ENCODE data around the gene CFAP74.

The CFAP74 gene

GRCh38 chr1:1907098-1907736 lies 96.4 kb downstream of the CFAP74 start:
- Histone ChIP-seq H3K4ac (ENCODE audit: low read depth, low read length) (no peak overlapping the region), H3K79me2 (ENCODE audit: control insufficient read depth, insufficient read depth, low read length, poor library complexity) (peaks cover 8% of the 10 kb centered on the region), H4K12ac (ENCODE audit: low read depth, low read length) (no peak overlapping the region), H3K4me2 (ENCODE audit: low read length) (no peak overlapping the region), H3K9me3 (ENCODE audit: insufficient read depth, low read depth, low read length) (peaks cover 3% of the 10 kb centered on the region), H3K4me1 (ENCODE audit: control insufficient read depth in 1 of 2, insufficient read depth in 2 of 2, low read length in 2 of 2) (peaks cover 13 to 18% of the 10 kb centered on the region in 2 experiments), H2BK12ac (ENCODE audit: low read length) (no peak overlapping the region), H3K4me3 (ENCODE audit: low read depth, low read length) (no peak overlapping the region), H2AFZ (ENCODE audit: insufficient read depth, low read length, poor library complexity) (no peak overlapping the region), H3K9ac (ENCODE audit: low read length) (no peak overlapping the region), H3K23ac (ENCODE audit: low read length) (no peak overlapping the region), H3K27ac (ENCODE audit: low read depth, low read length) (peak overlapping the region; percentile 13), H2BK5ac (ENCODE audit: low read depth, low read length, poor library complexity) (peak overlapping the region; percentile 11), H4K91ac (ENCODE audit: low read depth, low read length) (peak overlapping the region; percentile 82), H4K8ac (ENCODE audit: low read depth, low read length) (peak overlapping the region; percentile 63), H3K14ac (ENCODE audit: low read length) (peak overlapping the region; percentile 36), H2AK5ac (ENCODE audit: low read length) (peak overlapping the region; percentile 4), H3K27me3 (ENCODE audit: insufficient read depth, low read length) (no peaks in the 10 kb centered on the region), H2BK120ac (ENCODE audit: insufficient read depth, low read length, poor library complexity) (peak overlapping the region; percentile 40), H3K36me3 (ENCODE audit: control insufficient read depth in 1 of 2, insufficient read depth in 2 of 2, low read length in 2 of 2) (no peaks in the 10 kb centered on the region), H3K18ac (ENCODE audit: low read length) (peak overlapping the region; percentile 66), H3K79me1 (ENCODE audit: low read length) (peaks cover 19% of the 10 kb centered on the region)
- DNase-seq = peak; percentile 85 to 97
- no CpG with 5 or more reads among the region's 8 CpGs for WGBS (ENCODE audit: extremely low coverage, insufficient coverage, insufficient read length)

- Histone ChIP-seq H2AFZ (ENCODE audit: insufficient read depth, low read length, poor library complexity) (no peak overlapping the region), H3K4me3 (ENCODE audit: low read depth, low read length) (no peak overlapping the region), H2BK12ac (ENCODE audit: low read length) (peak overlapping the region; percentile 10), H2BK5ac (ENCODE audit: low read depth, low read length, poor library complexity) (no peak overlapping the region), H4K91ac (ENCODE audit: low read depth, low read length) (peak overlapping the region; percentile 27), H2AK5ac (ENCODE audit: low read length) (no peak overlapping the region), H4K12ac (ENCODE audit: low read depth, low read length) (no peak overlapping the region), H3K18ac (ENCODE audit: low read length) (no peak overlapping the region), H3K9ac (ENCODE audit: low read length) (no peak overlapping the region), H3K4me2 (ENCODE audit: low read length) (no peak overlapping the region), H3K14ac (ENCODE audit: low read length) (no peak overlapping the region), H3K79me2 (ENCODE audit: control insufficient read depth, insufficient read depth, low read length, poor library complexity) (peaks cover 8% of the 10 kb centered on the region), H3K27ac (ENCODE audit: low read depth, low read length) (peak overlapping the region; percentile 13), H4K8ac (ENCODE audit: low read depth, low read length) (no peak overlapping the region), H3K4ac (ENCODE audit: low read depth, low read length) (no peak overlapping the region), H3K79me1 (ENCODE audit: low read length) (peaks cover 19% of the 10 kb centered on the region), H3K27me3 (ENCODE audit: insufficient read depth, low read length) (no peaks in the 10 kb centered on the region), H2BK120ac (ENCODE audit: insufficient read depth, low read length, poor library complexity) (no peak overlapping the region), H3K36me3 (ENCODE audit: control insufficient read depth in 1 of 2, insufficient read depth in 2 of 2, low read length in 2 of 2) (no peaks in the 10 kb centered on the region), H3K4me1 (ENCODE audit: control insufficient read depth in 1 of 2, insufficient read depth in 2 of 2, low read length in 2 of 2) (peaks cover 13 to 18% of the 10 kb centered on the region in 2 experiments), H3K9me3 (ENCODE audit: insufficient read depth, low read depth, low read length) (peaks cover 3% of the 10 kb centered on the region), H3K23ac (ENCODE audit: low read length) (no peak overlapping the region)
- WGBS (ENCODE audit: extremely low coverage, insufficient coverage, insufficient read length) = no CpG with 5 or more reads among the region's 15 CpGs
- peak; percentile 85 to 93 for DNase-seq
Measured at GRCh38 chr1:1906185-1907097, 97.1 kb downstream of the CFAP74 start.

DNA sequence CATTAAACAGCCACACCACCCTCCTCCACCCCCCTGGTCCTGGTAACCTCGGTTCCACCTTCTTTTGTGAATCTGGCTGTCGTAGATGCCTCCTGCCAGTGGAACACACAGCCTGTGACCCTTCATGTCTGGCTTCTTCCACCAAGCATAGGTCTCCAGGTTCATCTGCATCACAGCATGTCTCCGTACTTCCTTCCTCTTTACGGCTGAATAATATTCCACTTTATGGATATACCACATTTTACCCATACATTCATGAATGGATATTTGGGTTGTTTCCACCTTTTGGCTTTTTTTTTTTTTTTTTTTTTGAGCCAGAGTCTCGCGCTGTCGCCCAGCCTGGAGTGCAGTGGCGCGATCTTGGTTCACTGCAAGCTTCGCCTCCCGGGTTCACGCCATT lies 100.4 kb downstream of the CFAP74 start:
- Histone ChIP-seq H2AK5ac (ENCODE audit: low read length) (no peak overlapping the region), H2BK12ac (ENCODE audit: low read length) (no peak overlapping the region), H2BK5ac (ENCODE audit: low read depth, low read length, poor library complexity) (no peak overlapping the region), H3K9me3 (ENCODE audit: insufficient read depth, low read depth, low read length) (peaks cover 5% of the 10 kb centered on the region), H3K18ac (ENCODE audit: low read length) (no peak overlapping the region), H3K23ac (ENCODE audit: low read length) (peak overlapping the region; percentile 13), H4K91ac (ENCODE audit: low read depth, low read length) (no peak overlapping the region), H3K27me3 (ENCODE audit: insufficient read depth, low read length) (no peaks in the 10 kb centered on the region), H4K12ac (ENCODE audit: low read depth, low read length) (no peak overlapping the region), H3K79me2 (ENCODE audit: control insufficient read depth, insufficient read depth, low read length, poor library complexity) (peaks cover 1% of the 10 kb centered on the region), H3K4me2 (ENCODE audit: low read length) (no peak overlapping the region), H3K4me3 (ENCODE audit: low read depth, low read length) (no peak overlapping the region), H2BK120ac (ENCODE audit: insufficient read depth, low read length, poor library complexity) (no peak overlapping the region), H3K27ac (ENCODE audit: low read depth, low read length) (no peak overlapping the region), H4K8ac (ENCODE audit: low read depth, low read length) (no peak overlapping the region), H3K79me1 (ENCODE audit: low read length) (peaks cover 7% of the 10 kb centered on the region), H3K14ac (ENCODE audit: low read length) (no peak overlapping the region), H3K4me1 (ENCODE audit: control insufficient read depth in 1 of 2, insufficient read depth in 2 of 2, low read length in 2 of 2) (peaks cover 6 to 11% of the 10 kb centered on the region in 2 experiments), H3K36me3 (ENCODE audit: control insufficient read depth in 1 of 2, insufficient read depth in 2 of 2, low read length in 2 of 2) (no peaks in the 10 kb centered on the region), H2AFZ (ENCODE audit: insufficient read depth, low read length, poor library complexity) (no peak overlapping the region), H3K9ac (ENCODE audit: low read length) (no peak overlapping the region), H3K4ac (ENCODE audit: low read depth, low read length) (no peak overlapping the region)
- no peak for DNase-seq
- WGBS (ENCODE audit: extremely low coverage, insufficient coverage, insufficient read length) = no CpG with 5 or more reads among the region's 12 CpGs

DNA sequence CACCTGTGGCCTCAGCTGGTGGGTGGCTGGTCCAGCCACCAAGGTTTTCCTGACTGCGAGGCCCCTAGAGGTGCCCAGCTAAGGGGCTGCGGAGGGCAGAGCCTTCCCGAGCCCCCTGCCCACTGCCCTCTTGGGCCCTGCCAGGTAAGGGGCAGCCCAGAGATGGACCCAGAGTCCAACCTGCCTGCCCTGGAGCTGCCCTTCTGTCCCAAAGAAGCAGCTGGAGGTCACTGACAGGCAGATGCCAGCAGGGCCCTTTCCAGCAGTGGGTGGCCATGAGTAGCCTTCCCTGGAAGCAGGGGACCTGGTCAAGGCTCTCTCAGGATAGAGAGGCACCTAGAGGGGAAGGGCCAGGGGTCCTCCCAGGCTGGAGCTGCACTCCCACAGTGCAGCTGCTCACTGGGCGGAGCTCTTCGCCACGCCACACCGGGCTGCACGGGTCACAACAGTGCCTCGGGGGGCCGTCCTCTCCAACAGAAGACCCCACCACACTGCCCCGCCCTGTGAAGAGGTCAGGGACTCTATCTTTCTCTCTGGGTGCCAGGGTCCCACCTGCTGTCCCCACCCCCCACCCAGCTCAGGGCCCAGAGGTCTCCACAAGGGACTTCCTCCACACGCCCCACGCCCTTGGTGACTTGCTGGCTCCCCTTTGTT lies 101.8 kb downstream of the CFAP74 start:
- H3K4me2 ChIP-seq (ENCODE audit: low read length) = no peak overlapping the region
- H4K8ac ChIP-seq (ENCODE audit: low read depth, low read length) = no peak overlapping the region
- H3K27me3 ChIP-seq (ENCODE audit: insufficient read depth, low read length) = no peaks in the 10 kb centered on the region
- H3K79me1 ChIP-seq (ENCODE audit: low read length) = no peaks in the 10 kb centered on the region
- no peak overlapping the region for H2BK5ac ChIP-seq (ENCODE audit: low read depth, low read length, poor library complexity)
- H3K18ac ChIP-seq (ENCODE audit: low read length) = no peak overlapping the region
- no peak overlapping the region for H4K12ac ChIP-seq (ENCODE audit: low read depth, low read length)
- H3K36me3 ChIP-seq (ENCODE audit: control insufficient read depth in 1 of 2, insufficient read depth in 2 of 2, low read length in 2 of 2) = no peaks in the 10 kb centered on the region
- no peak overlapping the region for H2BK120ac ChIP-seq (ENCODE audit: insufficient read depth, low read length, poor library complexity)
- H3K23ac ChIP-seq (ENCODE audit: low read length) = no peak overlapping the region
- H2AFZ ChIP-seq (ENCODE audit: insufficient read depth, low read length, poor library complexity) = no peak overlapping the region
- H3K4me1 ChIP-seq (ENCODE audit: control insufficient read depth in 1 of 2, insufficient read depth in 2 of 2, low read length in 2 of 2) = peaks cover 4 to 6% of the 10 kb centered on the region in 2 experiments
- no peak overlapping the region for H3K9ac ChIP-seq (ENCODE audit: low read length)
- H2BK12ac ChIP-seq (ENCODE audit: low read length) = no peak overlapping the region
- H2AK5ac ChIP-seq (ENCODE audit: low read length) = no peak overlapping the region
- no CpG with 5 or more reads among the region's 13 CpGs for WGBS (ENCODE audit: extremely low coverage, insufficient coverage, insufficient read length)
- H4K91ac ChIP-seq (ENCODE audit: low read depth, low read length) = no peak overlapping the region
- H3K27ac ChIP-seq (ENCODE audit: low read depth, low read length) = no peak overlapping the region
- no peak overlapping the region for H3K4ac ChIP-seq (ENCODE audit: low read depth, low read length)
- H3K14ac ChIP-seq (ENCODE audit: low read length) = no peak overlapping the region
- peaks cover 6% of the 10 kb centered on the region for H3K9me3 ChIP-seq (ENCODE audit: insufficient read depth, low read depth, low read length)
- no peaks in the 10 kb centered on the region for H3K79me2 ChIP-seq (ENCODE audit: control insufficient read depth, insufficient read depth, low read length, poor library complexity)
- H3K4me3 ChIP-seq (ENCODE audit: low read depth, low read length) = no peak overlapping the region
- DNase-seq = no peak

All from trophoblast cell (in vitro differentiated cells and primary cell).